ENCODE measurements around the gene MLPH.

MLPH gene

DNA sequence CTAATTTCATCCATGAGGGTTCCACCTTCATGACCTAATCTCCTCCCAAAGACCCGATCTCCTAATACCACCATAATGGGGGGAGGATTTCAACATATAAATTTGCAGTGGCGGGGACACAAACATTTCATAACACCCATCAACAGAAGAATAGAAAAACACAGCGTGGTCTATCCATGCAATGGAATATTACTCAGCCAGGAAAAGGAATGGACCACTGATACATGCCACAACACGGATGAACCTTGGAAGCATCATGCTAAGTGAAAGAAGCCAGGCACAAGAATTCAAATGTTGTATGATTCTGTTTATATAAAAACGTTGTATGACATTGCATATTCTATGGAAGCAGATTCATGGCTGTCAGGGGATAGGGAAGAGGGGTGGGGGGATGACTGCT is 82.0 kb downstream of the MLPH start:
- DNase-seq (ENCODE audit: low spot score) = no peak

DNA sequence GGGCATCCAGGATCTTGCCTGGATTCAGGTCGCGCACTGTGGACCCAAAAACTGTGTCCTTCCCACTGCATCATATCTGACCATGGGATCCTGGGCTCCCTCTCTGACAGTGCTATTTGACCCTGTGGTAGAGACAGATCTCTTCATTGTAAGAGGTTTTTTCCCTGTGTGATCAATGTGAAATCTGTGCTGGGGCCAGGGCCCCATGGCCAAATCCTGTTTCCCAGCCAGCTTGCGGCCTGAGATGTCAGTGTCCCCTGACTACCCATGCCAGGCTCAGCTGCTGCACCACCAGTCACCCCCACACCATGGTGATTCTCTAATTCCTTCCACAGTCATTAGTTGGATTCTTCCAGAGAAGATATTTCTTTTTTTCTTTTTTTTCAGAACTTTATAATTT is 82.8 kb downstream of the MLPH start:
- no peak for DNase-seq (ENCODE audit: low spot score)

DNA sequence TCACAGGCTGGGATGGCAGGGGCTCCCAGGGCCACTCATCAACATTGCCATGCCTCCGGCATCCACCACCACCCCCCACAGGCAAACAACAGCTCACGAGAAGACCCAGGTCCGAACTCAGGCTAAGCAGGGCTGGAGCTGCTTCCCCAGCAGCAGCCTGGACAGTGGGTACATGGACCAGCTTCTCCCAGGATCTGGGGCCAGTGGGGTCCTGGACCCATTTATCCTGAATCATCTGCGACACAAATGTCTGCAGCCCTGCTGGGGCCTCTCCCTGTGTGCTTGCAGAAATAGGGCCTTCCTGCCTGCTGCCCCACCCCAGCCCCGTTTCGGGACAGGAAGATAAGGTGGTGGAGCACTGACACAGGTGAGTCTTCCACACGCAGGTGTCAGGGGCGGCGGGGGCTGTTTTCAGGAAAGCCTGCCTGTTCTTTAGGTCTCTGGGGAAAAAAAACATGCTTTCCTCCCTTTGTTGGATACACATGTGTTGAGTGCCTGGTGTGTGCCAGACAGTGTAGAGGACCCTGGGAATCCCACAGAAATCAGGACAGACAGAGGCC is 83.8 kb downstream of the MLPH start:
- DNase-seq (ENCODE audit: low spot score) = no peak

DNA sequence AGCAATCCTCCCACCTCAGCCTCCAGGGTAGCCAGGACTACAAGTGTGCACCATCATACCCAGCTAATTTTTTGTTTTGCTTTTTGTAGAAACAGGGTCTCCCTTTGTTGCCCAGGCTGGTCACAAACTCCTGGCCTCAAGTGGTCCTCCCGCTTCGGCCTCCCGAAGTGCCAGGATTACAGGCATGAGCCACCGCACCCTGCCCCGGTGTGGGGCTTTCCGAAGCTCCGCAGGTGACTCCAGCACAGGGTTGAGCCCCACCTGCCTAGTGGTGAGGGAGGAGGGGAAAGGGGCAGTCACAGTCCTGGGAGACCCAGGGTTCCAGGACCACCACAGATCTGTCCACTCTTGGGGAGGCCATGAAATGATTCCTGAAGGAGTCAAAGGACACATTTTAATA is 84.5 kb downstream of the MLPH start:
- DNase-seq (ENCODE audit: low spot score) = no peak

DNA sequence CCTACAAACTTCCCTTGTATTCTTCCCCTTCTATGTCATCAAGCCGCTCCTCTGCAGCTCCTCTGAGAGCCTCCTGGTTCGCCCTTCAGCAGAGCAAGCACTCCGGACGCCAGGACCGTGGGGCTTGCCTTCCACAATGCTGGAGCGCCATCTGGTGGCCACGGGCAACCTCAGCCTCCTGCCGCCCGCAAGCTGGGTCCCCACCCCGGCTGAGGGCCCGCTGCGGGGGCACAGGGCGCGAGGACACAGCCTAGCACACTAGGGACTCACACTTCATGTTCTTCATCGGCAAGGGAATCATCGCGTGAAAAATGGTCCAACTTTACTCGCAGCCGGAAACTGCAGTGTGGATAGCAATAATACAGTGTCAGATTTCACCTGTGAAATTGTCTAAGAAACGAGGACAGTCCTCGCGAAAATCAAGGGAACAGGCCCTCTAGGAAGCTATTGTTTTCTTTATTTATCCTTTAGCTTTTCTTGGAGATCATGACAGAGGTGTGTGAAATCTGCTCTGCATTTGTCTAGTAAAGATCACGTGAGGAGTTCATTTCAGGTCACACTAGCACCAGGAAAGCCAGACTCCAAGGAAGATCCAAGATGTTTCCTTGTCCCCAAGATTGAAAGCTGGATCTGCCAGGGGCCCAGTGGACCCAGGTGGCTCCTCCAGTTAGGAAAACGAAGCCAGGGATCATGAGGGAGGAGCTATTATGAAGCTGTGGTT is 85.1 kb downstream of the MLPH start:
- DNase-seq (ENCODE audit: low spot score) = peak; percentile 84

DNA sequence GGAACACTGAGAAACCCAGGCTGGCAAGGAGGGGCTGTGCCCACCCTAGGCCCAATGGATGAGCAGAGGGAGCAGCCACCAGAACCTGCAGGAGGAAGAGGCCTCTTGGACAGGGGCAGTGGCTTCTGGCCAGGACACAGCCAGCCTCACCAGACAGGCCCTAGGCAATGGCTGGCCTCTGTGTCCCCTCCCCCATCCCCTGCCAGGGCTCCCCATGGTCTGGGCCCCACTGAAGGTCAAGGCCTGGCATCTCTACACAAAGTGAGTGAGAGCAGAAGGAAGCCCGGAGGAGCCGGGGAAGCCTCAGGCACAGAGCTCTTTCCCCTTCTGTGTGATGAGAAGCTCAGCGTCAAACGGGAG is 85.7 kb downstream of the MLPH start:
- no peak for DNase-seq (ENCODE audit: low spot score)

DNA sequence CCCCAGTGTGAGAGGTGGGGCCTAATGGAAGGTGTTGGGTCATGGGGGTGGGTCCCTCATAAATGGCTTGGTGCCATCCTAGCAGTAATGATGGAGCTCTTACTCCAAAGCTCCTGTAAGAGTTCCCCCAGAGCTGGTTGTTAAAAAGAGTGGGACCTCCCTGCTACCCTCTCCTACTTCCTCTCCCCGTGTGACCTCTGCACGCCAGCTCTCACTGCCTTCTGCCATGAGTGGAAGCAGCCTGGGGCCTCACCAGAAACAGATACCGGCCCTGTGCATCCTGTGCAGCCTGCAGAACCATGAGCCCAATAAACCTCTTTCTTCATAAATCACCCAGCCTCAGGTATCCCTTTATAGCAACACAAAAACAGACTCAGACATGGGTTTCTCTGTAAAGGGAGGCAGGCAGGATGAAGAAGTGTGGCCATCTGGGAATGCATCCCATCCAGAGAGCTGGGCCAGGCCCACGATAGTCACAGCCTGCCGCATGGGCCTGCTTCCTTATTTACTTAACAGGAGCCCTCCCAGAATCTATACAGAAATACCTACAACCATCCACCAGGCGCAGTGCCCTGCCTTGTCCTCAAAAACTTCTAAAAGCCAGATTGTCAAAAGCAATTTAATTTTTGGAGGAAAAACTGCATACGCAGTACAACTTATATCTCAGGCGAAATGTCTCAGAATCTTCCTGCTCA is 86.8 kb downstream of the MLPH start:
- DNase-seq (ENCODE audit: low spot score) = no peak

DNA sequence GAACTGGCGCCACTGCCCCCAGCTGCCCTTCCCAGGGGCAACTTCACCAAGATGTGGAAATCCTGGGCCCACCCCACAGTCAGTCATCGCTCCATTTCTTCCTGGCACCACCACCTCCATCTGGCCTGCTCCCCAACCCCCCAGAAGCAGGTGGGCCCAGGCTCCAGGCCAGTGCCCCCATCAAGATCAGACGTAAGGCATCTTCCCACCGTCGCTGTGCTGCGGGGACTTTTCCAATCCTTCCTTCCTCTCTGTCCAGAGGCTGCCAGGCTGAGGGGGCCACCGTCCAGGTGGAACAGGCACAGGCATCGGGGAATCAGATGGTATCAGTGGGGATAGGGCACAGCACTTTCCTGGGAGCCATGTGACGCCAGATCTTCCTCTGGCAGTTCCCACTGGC is 87.4 kb downstream of the MLPH start:
- no peak for DNase-seq (ENCODE audit: low spot score)

DNA sequence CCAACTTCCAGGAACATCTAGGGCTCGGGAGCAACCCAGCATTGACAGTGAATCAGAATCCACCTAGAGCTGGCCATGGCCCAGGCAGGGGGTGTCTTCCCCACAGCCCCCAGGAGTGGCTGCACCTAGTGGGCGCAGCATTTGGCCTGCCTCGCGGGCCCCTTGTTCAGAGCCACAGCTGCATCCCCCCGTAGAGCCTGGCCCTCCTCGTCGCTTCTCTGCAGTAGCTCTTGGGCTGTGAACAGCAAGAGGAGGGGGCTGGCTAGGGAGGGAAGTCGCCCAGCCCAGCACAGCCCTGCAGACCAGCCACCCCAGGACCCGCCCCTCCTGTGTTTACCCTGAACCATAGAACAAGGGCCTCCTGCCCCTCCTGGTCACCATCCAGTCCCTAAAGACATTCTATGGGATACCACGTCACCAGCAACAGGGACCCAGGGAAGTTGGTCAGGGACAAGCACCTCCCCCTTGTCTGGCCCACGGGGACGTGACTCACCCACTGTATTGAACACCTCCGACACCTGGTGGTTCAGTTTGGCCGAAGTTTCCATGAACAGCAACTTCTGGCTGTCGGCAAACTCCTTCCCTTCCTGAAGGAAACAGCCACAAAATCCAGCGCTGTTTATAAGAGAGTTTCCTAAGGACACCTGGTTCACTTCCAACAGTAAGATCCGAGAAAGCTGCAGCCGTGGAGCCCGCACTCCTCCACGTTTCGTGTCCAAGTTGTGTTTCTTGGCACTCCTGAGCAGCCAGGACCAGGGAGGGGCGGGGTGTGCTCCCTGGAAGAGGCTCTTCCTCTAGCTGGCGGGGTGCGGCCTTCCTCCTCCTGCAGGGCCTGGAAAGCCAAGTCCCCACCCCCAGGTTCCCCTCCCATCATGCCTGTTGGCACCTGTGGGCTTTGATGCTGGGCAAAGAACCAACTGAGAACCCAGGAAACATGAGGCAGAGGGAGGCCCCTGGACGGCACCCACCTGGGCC is 88.1 kb downstream of the MLPH start:
- DNase-seq (ENCODE audit: low spot score) = no peak

DNA sequence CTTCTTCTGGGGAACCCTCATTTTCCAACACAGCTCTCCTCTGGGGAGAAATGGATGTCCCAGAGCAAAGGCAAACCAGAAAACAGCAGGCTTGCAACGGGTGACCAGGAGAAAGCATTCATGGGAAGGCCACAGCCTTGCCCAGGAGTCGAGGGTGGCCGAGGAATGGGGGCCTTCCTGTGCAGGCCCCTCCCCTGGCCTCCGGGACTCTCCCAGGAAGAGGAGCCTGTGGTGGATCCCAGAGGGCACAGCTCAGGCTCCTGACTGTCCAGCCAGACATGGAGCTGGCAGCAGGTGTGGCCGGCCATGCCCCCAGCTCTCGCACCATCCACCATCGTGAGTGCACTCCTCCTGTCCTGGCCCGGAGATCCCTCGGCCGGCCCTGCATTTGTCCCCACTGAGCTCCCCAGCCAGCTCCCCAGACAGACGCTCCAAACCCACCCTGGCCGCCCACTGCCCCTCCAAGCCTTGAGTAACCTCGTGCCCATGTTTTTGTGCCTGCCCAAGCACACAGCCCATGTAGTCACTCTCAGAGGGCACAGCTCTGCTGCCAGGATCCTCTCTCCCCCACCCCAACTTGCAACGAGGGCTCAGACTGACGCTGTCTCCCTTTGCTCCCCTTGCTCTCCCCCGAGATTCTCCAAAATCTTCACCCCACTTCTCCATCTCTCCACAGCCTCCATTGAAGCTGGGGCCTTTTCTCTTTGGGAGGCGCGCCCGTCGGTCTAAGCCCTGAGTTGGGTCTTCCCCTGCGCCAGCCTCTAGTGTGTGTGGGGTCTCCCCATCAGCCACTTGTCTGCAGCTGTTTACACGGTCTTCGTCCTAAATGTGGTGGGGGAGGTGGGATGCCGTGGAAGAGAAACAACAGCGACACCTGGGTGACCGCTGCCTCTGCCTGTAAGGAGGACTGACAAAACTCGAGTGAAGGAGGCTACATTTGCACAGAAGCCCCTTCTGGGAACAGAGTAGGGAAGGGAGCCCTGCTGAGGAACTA is 89.1 kb downstream of the MLPH start:
- DNase-seq (ENCODE audit: low spot score) = no peak

DNA sequence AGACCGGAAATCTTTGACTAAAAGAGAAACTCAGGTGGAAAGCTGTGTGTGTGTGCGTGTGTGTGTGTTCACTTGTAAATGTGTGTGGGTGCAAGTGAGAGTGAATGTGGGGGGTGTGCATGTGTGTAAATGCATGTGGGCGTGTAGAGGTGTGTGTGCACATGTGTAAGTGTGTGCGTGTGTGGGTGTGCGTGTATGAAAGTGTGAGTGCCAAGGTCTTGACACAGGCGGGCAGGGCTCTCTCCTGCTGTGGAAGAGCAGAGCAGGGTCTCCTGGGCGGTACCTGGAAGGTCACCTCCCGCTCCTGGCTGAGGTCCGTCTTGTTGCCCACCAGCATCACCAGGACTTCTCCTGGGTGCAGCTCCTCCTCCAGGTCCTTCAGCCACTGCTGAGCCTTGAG is 89.9 kb downstream of the MLPH start:
- DNase-seq (ENCODE audit: low spot score) = no peak

DNA sequence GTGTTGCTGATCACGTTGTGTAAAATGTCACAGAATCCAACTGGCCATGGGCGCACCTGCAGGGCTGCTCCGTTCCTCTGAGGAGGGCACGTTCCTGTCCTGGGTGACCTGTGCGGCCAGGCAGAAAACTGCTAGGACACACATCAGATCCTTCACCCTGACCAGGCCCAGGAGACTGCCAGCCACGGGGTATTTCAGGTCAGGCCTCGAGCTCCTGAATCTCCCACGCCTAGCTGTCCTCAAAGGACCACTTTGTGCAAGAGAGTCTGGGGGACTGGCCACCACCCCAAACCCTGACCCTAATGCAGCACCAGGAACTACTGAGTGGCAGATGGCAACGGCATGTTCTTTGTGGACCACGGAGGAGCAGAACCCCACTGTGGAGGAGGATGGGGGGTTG is 90.4 kb downstream of the MLPH start:
- DNase-seq (ENCODE audit: low spot score) = no peak

DNA sequence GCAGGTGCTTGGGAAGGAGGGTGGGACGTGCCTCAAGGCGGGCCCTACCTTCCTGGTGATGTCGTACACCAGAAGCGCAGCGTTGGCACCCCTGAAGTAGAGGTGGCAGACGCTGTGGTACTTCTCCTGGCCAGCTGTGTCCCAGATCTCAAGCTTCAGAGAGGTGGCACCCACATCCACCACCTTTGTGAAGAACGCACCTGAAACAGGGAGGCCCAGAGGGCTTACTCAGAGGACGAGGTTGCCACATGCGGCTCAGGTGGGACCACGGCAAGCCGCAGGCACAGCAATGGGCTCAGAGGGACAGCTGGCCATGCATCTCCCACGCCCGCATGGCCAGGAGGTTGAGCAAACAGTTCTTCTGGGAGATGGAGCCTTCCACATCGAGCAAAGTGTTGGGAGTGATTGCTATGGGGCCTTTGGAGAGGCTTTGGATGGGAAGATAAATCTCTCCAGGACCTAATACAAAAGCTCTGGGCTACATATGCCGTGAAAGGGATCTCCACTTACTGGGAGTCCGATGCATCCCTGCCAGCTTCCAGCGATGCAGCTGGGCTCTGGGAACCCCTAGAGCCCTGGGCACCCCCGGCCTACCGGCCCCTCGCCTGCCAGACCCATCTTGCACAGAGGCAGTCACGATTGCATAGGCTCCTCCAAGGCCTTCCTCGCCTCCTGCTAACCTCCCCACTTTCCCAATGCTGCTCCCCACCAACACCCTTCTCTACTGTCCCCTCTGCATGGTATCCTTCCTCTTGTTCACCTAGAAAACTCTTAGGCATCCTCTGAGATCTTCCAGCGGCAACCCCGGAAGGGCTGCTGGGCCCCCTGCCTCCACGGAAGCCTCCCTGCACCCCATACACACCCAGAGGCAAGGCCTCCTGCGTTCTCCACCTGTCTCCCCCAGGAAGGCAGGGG is 91.2 kb downstream of the MLPH start:
- no peak for DNase-seq (ENCODE audit: low spot score)

DNA sequence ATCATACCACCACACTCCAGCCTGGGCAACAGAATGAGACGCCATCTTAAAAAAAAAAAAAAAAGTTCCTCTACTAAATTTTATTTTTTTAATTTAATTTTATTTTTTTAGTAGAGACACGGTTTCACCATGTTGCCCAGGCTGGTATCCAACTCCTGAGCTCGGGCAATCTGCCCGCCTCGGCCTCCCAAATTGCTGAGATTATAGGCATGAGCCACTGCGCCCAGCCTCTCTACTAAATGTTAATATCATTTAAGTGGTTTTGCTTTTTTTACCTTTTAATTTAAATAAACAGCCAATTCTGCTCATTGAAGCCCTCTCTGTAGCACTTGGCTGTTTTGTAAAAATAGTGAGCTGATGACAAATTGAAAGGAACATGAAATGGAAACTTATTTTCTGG is 94.3 kb downstream of the MLPH start:
- DNase-seq (ENCODE audit: low spot score) = no peak

DNA sequence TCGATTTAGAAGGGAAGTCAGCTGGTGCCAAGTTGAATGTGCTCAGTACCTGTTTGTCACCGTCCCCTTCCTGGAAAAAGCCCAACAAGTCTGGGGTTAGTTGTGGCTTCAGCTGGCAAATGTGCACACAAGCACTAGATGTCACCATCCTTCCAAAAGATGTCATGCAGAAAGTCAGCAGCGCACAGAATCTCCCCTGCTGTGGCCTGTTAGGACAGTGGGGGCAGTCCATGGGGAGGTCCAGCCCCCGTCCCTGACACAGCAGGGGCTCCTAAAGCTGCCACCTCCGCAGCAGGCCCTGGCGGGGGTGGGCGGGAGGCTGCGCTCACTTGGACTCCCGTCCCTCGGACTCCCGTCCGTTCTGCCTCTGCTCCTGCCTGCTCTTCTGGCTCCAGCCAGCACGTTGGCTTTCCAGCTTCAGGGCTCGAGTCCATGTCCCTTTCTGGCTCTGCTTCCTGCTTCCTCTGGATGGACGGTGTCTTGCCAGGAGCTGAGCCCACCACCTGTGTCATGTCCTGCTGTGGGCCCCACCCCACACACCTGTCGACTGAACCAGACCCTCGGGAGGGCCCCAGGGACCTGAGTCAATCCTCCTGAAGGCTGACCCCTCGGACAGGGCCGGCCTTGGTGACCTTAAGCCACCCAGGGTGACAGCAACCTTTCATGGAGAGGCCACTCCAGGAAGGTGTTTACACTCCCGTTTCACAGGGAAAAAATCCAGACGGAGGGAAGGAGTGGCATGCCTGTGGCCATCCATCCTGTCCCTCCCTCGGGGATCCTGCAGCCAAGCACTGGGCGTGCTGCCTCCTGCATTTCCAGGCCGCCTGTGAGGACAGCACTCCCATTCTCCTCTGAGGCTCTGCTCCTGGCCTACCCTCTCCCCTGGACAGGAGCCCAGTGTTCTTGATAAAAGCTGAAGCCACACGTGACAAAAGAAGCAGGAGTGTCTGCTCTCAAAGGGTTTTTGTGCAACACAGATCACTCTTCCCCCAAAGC is 95.0 kb downstream of the MLPH start:
- DNase-seq (ENCODE audit: low spot score) = peak; percentile 16

DNA sequence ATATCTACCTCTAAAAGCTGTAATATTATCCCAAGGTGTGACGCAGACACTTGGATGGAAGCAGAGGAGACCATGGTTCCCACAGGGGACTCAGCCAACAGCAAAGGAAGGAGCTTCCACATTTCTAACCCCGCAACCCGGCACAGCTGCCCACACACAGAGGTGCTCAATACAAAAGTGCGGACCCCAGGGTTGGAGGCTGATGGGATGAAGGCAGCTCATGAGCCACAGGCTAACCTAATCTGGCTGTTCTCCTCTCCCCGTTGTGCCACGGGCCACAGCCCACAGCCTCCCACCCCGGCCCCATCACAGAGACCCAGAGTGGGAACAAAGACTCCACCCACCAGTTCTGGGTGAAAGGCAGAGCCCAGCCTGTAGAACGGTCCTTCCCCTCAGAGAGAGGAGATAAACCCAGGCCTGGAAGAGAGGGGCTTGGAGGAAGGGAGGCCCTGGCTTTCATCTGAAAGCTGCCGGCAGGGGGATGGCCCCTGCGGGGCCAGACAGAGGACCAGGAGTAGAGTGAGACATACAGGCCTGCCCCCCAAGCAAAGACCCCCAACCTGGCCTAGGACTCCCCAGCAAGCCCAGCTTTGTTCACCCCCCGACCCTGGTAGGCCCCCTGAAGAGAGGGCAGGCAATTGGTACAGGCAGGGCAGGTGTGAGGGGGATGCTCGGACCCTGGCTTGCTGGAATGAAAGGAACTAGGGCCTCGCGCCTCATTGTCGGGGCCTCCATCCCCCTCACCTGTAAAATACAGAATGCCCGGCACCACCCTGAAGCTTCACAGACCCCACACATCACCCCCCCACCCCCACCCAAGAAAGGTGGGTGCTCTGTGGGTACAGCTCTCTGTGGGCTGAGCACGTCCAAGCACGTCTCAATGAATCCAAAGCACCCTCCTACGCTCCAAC is 96.6 kb downstream of the MLPH start:
- DNase-seq (ENCODE audit: low spot score) = no peak

DNA sequence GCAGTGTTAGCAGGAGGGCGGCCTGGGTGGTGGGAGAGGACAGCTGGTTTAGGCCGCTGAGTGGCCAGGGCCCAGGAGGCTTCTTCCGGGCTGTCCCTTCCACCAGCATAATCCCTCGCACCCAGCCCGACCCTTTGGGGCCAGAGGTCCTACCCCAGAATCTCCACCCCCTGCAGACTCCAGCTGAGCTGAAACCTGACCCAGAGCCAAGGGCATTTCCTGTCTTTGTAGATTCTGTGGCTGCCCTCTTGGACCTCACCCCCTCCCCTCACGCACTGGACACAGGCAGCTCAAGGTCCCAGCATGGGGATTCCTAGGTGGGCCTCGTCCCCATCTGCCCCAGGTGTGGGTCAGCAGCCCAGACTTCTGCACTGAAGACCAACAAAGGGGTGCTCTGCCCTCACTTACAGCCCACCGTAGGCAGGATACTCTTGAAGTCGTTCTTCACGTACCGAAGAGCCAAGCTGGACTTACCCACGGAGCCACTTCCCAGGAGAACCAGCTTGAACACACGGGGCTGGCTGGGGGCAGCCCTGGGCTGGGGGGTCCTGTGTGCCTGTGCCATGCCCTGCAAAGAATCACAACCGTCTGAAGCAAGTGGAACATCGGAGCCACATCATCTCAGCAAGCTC is 98.7 kb downstream of the MLPH start:
- no peak for DNase-seq (ENCODE audit: low spot score)
